K562 (cell line): ENCODE results near the gene CNDP1. TPM values are rescaled to one million over a fixed set of nuclear protein-coding genes. Genes with fewer than 3 reads are reported as not detected.

ENCODE experiments used
- CTCFL ChIP-seq: IDR thresholded peaks from 2 replicates; pipeline ENCODE4 v1.6.1; 2011; ENCODE audit warnings: borderline replicate concordance, low read depth, mild to moderate bottlenecking, moderate library complexity, low read length; ENCODE audit not compliant: insufficient read depth, poor library complexity, severe bottlenecking
- FOXP1 ChIP-seq: sonication (generic); formaldehyde crosslinking; IDR thresholded peaks from 2 replicates; pipeline ENCODE4 v1.8.0; 2022; ENCODE audit warnings: mild to moderate bottlenecking, missing genetic modification reagents
- HDAC1 ChIP-seq, 2 experiments: fragments of 450-650 bp; IDR thresholded peaks; 2 replicates each; pipeline ENCODE4 v1.6.1; 2016 to 2017; ENCODE audit warnings: inconsistent platforms in 1 of 2, mild to moderate bottlenecking in 1 of 2, moderate library complexity in 1 of 2
- POLR2G ChIP-seq: fragments of 200-400 bp; formaldehyde crosslinking; IDR thresholded peaks from 2 replicates; pipeline ENCODE4 v1.6.1; 2017; ENCODE audit warnings: low read depth, mild to moderate bottlenecking, antibody characterized with exemption, low read length, moderate library complexity
- RUNX1 ChIP-seq: sonication (generic); IDR thresholded peaks from 2 replicates; pipeline ENCODE4 v1.6.1; 2016; ENCODE audit warnings: antibody characterized with exemption, low read depth
- TEAD1 ChIP-seq, 2 experiments: fragments of 450-650 bp in 1 of 2; sonication (generic) in 1 of 2; formaldehyde crosslinking; IDR thresholded peaks; 2 replicates each; pipeline versions ENCODE4 v1.4.0 to v1.8.0; 2020 to 2022; ENCODE audit warnings: mild to moderate bottlenecking in 2 of 2, missing genetic modification reagents in 1 of 2
- ZNF584 ChIP-seq: fragments of 200-800 bp; sonication (Bioruptor generic); IDR thresholded peaks from 2 replicates; pipeline ENCODE4 v1.6.1; 2016; ENCODE audit warnings: low read depth, mild to moderate bottlenecking, missing genetic modification characterization, missing compliant biosample characterization
- polyA plus RNA-seq, 8 experiments: library from polyadenylated mRNA; depleted of rRNA in 4 of 8; stranded (reverse) in 5 of 8; unstranded in 3 of 8; fragments of >200 nt; fragmentation: Nextera tagmentation in 2 of 8; fragmentation: Illumina TruSeq in 1 of 8; extraction: Ambion mirVana in 2 of 8; extraction: Trizol in 1 of 8; gene quantifications; 2 replicates each; pipeline versions ENCODE4 v1.2.1 to v1.2.3, GENCODE V29; 2011 to 2014; ENCODE audit warnings: inconsistent platforms in 1 of 8, missing spikeins in 1 of 8
- total RNA-seq, 7 experiments: library from RNA; depleted of rRNA in 6 of 7; stranded (reverse); fragments of >200 nt in 6 of 7; fragmentation: Illumina TruSeq in 2 of 7; extraction: Trizol in 2 of 7; gene quantifications; 2 replicates each; pipeline versions ENCODE4 v1.2.1 to v1.2.3, GENCODE V29; 2011 to 2021; ENCODE audit warnings: low replicate concordance in 1 of 7
- TF ChIP-seq, protein P1 (sequence below): sonication (generic); formaldehyde crosslinking; IDR thresholded peaks from 2 replicates; pipeline ENCODE4 v1.9.0; 2022; ENCODE audit warnings: mild to moderate bottlenecking, missing genetic modification reagents
- TF ChIP-seq, protein P2 (sequence below), 2 experiments: fragments of 450-650 bp in 1 of 2; IDR thresholded peaks; 2 replicates each; pipeline ENCODE4 v1.6.1; 2011 to 2017; ENCODE audit warnings: low read depth in 2 of 2, antibody characterized with exemption in 1 of 2, borderline replicate concordance in 1 of 2, low read length in 1 of 2, mild to moderate bottlenecking in 1 of 2, mixed read lengths in 1 of 2; ENCODE audit not compliant: control insufficient read depth in 1 of 2

CNDP1 gene
- total and polyA plus RNA-seq, 9 of the 15 experiments (the other 6 are each of a cell fraction or from before 2014, with no cell fraction given), result not detected

- TF ChIP-seq, protein P1, sequence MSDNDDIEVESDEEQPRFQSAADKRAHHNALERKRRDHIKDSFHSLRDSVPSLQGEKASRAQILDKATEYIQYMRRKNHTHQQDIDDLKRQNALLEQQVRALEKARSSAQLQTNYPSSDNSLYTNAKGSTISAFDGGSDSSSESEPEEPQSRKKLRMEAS (CRISPR knock-in tag), result peak; percentile 61
- peak; percentile 59 for TF ChIP-seq POLR2G
- TF ChIP-seq, protein P2, sequence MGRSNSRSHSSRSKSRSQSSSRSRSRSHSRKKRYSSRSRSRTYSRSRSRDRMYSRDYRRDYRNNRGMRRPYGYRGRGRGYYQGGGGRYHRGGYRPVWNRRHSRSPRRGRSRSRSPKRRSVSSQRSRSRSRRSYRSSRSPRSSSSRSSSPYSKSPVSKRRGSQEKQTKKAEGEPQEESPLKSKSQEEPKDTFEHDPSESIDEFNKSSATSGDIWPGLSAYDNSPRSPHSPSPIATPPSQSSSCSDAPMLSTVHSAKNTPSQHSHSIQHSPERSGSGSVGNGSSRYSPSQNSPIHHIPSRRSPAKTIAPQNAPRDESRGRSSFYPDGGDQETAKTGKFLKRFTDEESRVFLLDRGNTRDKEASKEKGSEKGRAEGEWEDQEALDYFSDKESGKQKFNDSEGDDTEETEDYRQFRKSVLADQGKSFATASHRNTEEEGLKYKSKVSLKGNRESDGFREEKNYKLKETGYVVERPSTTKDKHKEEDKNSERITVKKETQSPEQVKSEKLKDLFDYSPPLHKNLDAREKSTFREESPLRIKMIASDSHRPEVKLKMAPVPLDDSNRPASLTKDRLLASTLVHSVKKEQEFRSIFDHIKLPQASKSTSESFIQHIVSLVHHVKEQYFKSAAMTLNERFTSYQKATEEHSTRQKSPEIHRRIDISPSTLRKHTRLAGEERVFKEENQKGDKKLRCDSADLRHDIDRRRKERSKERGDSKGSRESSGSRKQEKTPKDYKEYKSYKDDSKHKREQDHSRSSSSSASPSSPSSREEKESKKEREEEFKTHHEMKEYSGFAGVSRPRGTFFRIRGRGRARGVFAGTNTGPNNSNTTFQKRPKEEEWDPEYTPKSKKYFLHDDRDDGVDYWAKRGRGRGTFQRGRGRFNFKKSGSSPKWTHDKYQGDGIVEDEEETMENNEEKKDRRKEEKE (IDR thresholded peaks at IDR 0.05; ENCODE audit: borderline replicate concordance in 1 of 2, control insufficient read depth in 1 of 2, low read depth in 2 of 2, low read length in 1 of 2), result no peak
- TF ChIP-seq RUNX1, result no peak
- TF ChIP-seq ZNF584 (CRISPR knock-in tag), result 0 out of 2 replicates have a peak, but pooled peaks have one; percentile 21
- TF ChIP-seq HDAC1 (IDR thresholded peaks at IDR 0.05), result peak in 1 of 2 experiments; percentile 73; a peak in 1 of 4 replicates
- TF ChIP-seq TEAD1 (CRISPR knock-in tag; IDR thresholded peaks at IDR 0.05), result 0 out of 4 replicates have a peak, but pooled peaks of 1 of the 2 experiments have one; percentile 45
- TF ChIP-seq CTCFL, result peak; percentile 60
- 0 out of 2 replicates have a peak, but pooled peaks have one; percentile 43 for TF ChIP-seq FOXP1 (CRISPR knock-in tag)
Measured at GRCh38 chr18:74496508-74497323, 37.6 kb upstream of the CNDP1 start (continued).
